Colonic mucosa (tissue), 4 donors: Measurements from ENCODE around the gene MYO15A. TPM values are rescaled to one million over a fixed set of nuclear protein-coding genes. Genes with fewer than 3 reads are reported as not detected.

Source experiments
- DNase-seq: peaks from one replicate; pipeline ENCODE4 v3.0.0-alpha.2; 2020
- H3K27ac ChIP-seq: fragments of 200-600 bp; one replicate; pipeline ENCODE4 v1.8.0; 2021
- H3K27me3 ChIP-seq: fragments of 200-600 bp; one replicate; pipeline ENCODE4 v1.8.0; 2021
- H3K36me3 ChIP-seq: fragments of 200-600 bp; one replicate; pipeline ENCODE4 v1.8.0; 2021
- H3K4me1 ChIP-seq: fragments of 200-600 bp; one replicate; pipeline ENCODE4 v1.8.0; 2021; ENCODE audit warnings: mild to moderate bottlenecking
- H3K4me3 ChIP-seq: fragments of 200-600 bp; one replicate; pipeline ENCODE4 v1.8.0; 2021
- H3K9ac ChIP-seq, 2 donors: one replicate each; pipeline ENCODE4 v1.7.0; 2013; ENCODE audit warnings: control low read depth in 2 of 2, low read depth in 2 of 2, low read length in 2 of 2
- H3K9me3 ChIP-seq: fragments of 200-600 bp; one replicate; pipeline ENCODE4 v1.8.0; 2021
- intact Hi-C: fragments of 100-400 bp; cut with DNase I; formaldehyde crosslinking; loops from one replicate; pipeline ENCODE4 v1.14.1; 2022
- total RNA-seq, 2 donors: library from RNA; stranded (reverse); fragmentation: NEBNext Ultra II Directional in 1 of 2; extraction: Animal tissue kit (Norgen Biotek cat#: 25700) in 1 of 2; gene quantifications; one replicate each; pipeline ENCODE4 v1.2.1, GENCODE V29; 2021
- TF ChIP-seq, protein P1 (sequence below): fragments of 200-600 bp; IDR thresholded peaks from one replicate; pipeline ENCODE4 v1.8.0; 2022; ENCODE audit warnings: antibody characterized with exemption, mild to moderate bottlenecking
- donor health status: healthy.
- donor health status: DM: no; HTN: no; CAD: no.
- donor health status: DM: no; HTN: no; CAD: no.

The MYO15A gene
- total RNA-seq, 2 donors from 2014 or later = 1.1 to 1.4 TPM

DNA sequence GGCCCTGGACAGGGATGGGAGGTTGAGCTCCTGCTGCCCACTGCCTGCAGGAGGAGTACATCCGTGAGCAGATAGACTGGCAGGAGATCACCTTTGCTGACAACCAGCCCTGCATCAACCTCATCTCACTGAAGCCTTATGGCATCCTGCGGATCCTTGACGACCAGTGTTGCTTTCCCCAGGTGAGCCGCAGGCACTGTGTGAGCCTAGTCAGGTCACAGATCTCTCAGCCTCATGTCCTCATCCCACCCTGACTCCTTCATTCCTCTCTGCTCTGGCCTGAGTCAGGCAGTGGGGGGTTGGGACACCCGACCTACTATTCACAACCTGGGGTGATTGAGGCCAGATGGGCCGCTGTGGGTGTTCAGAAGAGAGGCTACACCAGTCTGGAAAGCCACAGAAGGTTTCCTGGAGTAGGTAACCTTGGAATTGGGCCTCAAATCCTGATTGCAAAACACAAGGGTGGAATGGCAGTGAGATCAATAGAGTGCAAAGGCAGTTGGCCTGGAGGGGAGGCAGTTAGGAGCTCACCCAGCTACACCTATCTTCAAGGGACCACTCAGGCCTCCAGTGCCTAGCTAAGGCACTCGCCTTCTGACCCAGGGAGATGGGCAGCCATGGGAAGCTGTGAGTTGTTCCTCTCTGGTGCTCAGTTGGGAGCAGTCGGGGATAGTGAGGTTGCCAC is 29.7 kb downstream of the MYO15A start:
- intact Hi-C loops = no loop called here
- Histone ChIP-seq H3K4me3 (no peak overlapping the region), H3K4me1 (no peaks in the 10 kb centered on the region), H3K9me3 (no peaks in the 10 kb centered on the region), H3K36me3 (no peaks in the 10 kb centered on the region), H3K9ac (no peak overlapping the region), H3K27me3 (no peaks in the 10 kb centered on the region), H3K27ac (no peak overlapping the region)
- TF ChIP-seq, protein P1, sequence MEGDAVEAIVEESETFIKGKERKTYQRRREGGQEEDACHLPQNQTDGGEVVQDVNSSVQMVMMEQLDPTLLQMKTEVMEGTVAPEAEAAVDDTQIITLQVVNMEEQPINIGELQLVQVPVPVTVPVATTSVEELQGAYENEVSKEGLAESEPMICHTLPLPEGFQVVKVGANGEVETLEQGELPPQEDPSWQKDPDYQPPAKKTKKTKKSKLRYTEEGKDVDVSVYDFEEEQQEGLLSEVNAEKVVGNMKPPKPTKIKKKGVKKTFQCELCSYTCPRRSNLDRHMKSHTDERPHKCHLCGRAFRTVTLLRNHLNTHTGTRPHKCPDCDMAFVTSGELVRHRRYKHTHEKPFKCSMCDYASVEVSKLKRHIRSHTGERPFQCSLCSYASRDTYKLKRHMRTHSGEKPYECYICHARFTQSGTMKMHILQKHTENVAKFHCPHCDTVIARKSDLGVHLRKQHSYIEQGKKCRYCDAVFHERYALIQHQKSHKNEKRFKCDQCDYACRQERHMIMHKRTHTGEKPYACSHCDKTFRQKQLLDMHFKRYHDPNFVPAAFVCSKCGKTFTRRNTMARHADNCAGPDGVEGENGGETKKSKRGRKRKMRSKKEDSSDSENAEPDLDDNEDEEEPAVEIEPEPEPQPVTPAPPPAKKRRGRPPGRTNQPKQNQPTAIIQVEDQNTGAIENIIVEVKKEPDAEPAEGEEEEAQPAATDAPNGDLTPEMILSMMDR = no peak
- DNase-seq = no peak

DNA sequence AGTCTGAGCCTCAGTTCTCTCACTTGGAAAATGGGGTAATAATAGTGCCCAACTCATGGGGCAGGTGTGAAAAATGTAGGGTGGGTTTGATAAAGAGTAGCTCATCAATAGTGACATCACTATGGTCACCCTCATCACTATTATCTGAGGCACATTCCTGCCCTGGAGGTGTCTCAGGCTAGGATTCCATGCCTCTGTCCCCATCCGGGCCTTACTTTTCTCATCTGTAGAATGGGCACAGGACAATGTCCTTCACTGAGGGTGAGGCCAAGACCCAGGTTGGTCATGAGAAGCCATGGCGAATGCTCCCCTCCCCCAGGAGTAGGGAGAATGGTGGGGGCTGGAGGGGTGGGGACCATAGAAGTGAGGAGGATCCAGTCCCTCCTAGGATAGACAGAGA is 30.5 kb downstream of the MYO15A start:
- DNase-seq = no peak
- H3K27ac ChIP-seq = no peak overlapping the region
- intact Hi-C loops = no loop called here
- no peak overlapping the region for H3K9ac ChIP-seq
- no peaks in the 10 kb centered on the region for H3K9me3 ChIP-seq
- H3K4me3 ChIP-seq = no peak overlapping the region
- no peaks in the 10 kb centered on the region for H3K27me3 ChIP-seq
- TF ChIP-seq, protein P1 = no peak
- H3K4me1 ChIP-seq = no peaks in the 10 kb centered on the region
- no peaks in the 10 kb centered on the region for H3K36me3 ChIP-seq

GRCh38 chr17:18139498-18139897 is 30.9 kb downstream of the MYO15A start:
- Histone ChIP-seq H3K36me3 (no peaks in the 10 kb centered on the region), H3K9ac (no peak overlapping the region), H3K4me3 (no peak overlapping the region), H3K9me3 (no peaks in the 10 kb centered on the region), H3K27ac (no peak overlapping the region), H3K27me3 (no peaks in the 10 kb centered on the region), H3K4me1 (no peaks in the 10 kb centered on the region)
- TF ChIP-seq, protein P1 = no peak
- intact Hi-C loops = no loop called here
- no peak for DNase-seq

DNA sequence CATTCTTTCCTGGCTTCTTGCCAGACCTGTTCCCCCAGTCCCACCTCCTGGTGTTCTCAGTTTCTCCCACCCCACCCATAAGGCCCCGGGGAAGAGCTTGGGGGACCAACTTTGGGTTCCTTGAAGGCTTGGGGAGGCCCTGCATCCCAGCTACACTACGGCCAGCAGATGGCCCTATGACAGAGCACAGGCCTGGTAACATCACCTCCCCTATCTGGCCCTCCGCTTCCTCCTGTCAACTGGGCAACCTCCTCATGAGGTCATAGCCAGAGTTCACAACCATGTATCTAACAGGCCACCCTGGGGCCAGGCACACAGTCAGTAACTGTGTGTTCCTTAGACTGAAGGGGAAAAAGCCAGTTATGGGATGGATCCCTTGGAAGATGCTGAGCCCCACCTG is 31.4 kb downstream of the MYO15A start:
- no peak for DNase-seq
- no peak overlapping the region for H3K9ac ChIP-seq
- TF ChIP-seq, protein P1 = no peak
- no peak overlapping the region for H3K27ac ChIP-seq
- intact Hi-C loops = loop anchor here (5.0 kb wide), 1 partner anchor 77 kb away; no protein-coding TSS in a partner anchor
- no peak overlapping the region for H3K4me3 ChIP-seq
- H3K4me1 ChIP-seq = no peaks in the 10 kb centered on the region
- no peaks in the 10 kb centered on the region for H3K36me3 ChIP-seq
- no peaks in the 10 kb centered on the region for H3K9me3 ChIP-seq
- no peaks in the 10 kb centered on the region for H3K27me3 ChIP-seq

- no peak overlapping the region for H3K9ac ChIP-seq
- H3K27me3 ChIP-seq = no peaks in the 10 kb centered on the region
- H3K36me3 ChIP-seq = no peaks in the 10 kb centered on the region
- no peak for DNase-seq
- H3K4me1 ChIP-seq = no peaks in the 10 kb centered on the region
- TF ChIP-seq, protein P1 = no peak
- H3K27ac ChIP-seq = no peak overlapping the region
- no peaks in the 10 kb centered on the region for H3K9me3 ChIP-seq
- H3K4me3 ChIP-seq = no peak overlapping the region
- intact Hi-C loops = loop anchor here (5.0 kb wide), 1 partner anchor 77 kb away; no protein-coding TSS in a partner anchor
These were observed 32.1 kb downstream of the MYO15A start for GRCh38 chr17:18140648-18141047.
